Measurements from ENCODE around the gene ATP7B. TPM values are rescaled to one million over a fixed set of nuclear protein-coding genes. Genes with fewer than 3 reads are reported as not detected.

The ATP7B gene
- total and polyA plus RNA-seq, 2 donors (not counting 1 experiment from before 2014, with no cell fraction given): 1.7 to 3.3 TPM

DNA sequence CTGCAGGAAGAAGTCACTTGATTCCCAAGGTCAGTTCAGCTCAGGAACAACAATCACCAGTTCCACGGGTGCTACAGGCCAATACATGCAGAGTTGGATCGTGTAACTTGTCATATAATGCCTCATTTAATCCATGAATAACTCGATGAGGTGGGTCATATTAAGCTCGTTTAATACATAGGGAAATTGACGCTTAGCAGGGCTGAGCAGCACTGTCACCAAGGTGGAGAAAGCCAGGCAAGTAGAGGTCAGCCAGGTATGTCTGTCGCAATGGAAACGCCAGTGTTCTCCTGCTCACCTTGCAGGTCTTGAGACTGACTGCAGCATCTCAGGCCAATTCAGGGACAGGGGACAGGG, 97.1 kb downstream of the ATP7B start:
- Histone ChIP-seq H3K9ac (ENCODE audit: insufficient read depth, low read length) (no peak overlapping the region), H3K36me3 (ENCODE audit: control insufficient read depth, insufficient read depth, low read length) (no peaks in the 10 kb centered on the region), H3K9me3 (ENCODE audit: control insufficient read depth, insufficient read depth, low read depth, low read length) (no peaks in the 10 kb centered on the region), H2AFZ (ENCODE audit: low read length) (no peak overlapping the region), H3K79me2 (ENCODE audit: control insufficient read depth, insufficient read depth, low read length) (no peaks in the 10 kb centered on the region), H3K4me3 (replicated peaks in 1 of 4; ENCODE audit: control extremely low read depth in 1 of 4, insufficient read depth in 1 of 4, low read depth in 3 of 4, low read length in 4 of 4) (no peak overlapping the region), H3K27me3 (ENCODE audit: control insufficient read depth, insufficient read depth, low read length) (peaks cover 6% of the 10 kb centered on the region), H3K4me1 (ENCODE audit: control insufficient read depth, extremely low read depth, insufficient read depth, low read length) (no peaks in the 10 kb centered on the region), H3K27ac (ENCODE audit: insufficient read depth, low read length) (no peak overlapping the region), H3K4me2 (ENCODE audit: extremely low read depth, insufficient read depth, low read length) (no peak overlapping the region), H4K20me1 (ENCODE audit: control insufficient read depth, extremely low read depth, insufficient read depth, low read length) (no peaks in the 10 kb centered on the region)
- DNase-seq (ENCODE audit: low read depth in 2 of 2): no peak
- TF ChIP-seq, protein P1, sequence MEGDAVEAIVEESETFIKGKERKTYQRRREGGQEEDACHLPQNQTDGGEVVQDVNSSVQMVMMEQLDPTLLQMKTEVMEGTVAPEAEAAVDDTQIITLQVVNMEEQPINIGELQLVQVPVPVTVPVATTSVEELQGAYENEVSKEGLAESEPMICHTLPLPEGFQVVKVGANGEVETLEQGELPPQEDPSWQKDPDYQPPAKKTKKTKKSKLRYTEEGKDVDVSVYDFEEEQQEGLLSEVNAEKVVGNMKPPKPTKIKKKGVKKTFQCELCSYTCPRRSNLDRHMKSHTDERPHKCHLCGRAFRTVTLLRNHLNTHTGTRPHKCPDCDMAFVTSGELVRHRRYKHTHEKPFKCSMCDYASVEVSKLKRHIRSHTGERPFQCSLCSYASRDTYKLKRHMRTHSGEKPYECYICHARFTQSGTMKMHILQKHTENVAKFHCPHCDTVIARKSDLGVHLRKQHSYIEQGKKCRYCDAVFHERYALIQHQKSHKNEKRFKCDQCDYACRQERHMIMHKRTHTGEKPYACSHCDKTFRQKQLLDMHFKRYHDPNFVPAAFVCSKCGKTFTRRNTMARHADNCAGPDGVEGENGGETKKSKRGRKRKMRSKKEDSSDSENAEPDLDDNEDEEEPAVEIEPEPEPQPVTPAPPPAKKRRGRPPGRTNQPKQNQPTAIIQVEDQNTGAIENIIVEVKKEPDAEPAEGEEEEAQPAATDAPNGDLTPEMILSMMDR (conservative IDR thresholded peaks at IDR 0.05 in 1 of 2, IDR thresholded peaks at IDR 0.05 in 1 of 2; ENCODE audit: low read depth in 1 of 2, low read length in 2 of 2): no peak
- TF ChIP-seq EZH2 (IDR thresholded peaks at IDR 0.05; ENCODE audit: low read length, missing control alignments): no peak

DNA sequence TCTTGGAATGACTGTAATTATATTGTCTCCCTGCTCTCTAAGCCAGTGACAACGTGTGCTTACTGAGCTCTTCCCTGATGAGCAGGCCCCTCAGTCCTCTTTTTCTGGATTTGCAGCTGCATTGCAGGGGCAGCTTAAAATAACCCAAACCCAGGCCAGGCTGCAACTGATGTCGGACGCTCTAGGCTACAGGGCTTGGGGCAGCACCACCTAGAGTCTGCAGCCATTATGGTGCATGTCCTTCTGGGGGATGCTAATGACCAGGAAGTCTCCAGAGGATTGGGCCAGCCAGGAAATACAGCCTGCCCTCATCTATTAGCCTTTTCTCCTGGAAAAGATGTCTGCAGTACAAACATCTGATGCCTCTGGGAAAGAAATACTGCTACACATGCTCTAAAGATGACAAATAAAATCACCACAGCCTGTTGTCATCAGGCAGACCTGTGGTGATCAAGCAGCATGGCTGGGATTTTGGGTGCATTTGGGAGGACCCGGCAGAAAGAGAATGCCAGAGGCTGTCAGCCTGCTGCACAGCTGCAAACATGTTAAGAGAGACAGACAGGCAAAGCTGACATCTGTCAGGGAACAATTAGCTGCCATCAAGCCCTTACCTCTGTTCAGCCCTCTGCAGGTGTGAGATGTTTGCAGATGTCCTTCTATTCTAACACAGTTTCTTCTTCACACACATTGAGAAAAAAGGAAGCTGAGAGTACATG, 97.7 kb downstream of the ATP7B start:
- Histone ChIP-seq H3K27me3 (ENCODE audit: control insufficient read depth, insufficient read depth, low read length) (peaks cover 6% of the 10 kb centered on the region), H3K79me2 (ENCODE audit: control insufficient read depth, insufficient read depth, low read length) (no peaks in the 10 kb centered on the region), H3K27ac (ENCODE audit: insufficient read depth, low read length) (no peak overlapping the region), H3K9ac (ENCODE audit: insufficient read depth, low read length) (no peak overlapping the region), H3K4me2 (ENCODE audit: extremely low read depth, insufficient read depth, low read length) (no peak overlapping the region), H2AFZ (ENCODE audit: low read length) (no peak overlapping the region), H3K4me3 (replicated peaks in 1 of 4; ENCODE audit: control extremely low read depth in 1 of 4, insufficient read depth in 1 of 4, low read depth in 3 of 4, low read length in 4 of 4) (no peak overlapping the region), H3K4me1 (ENCODE audit: control insufficient read depth, extremely low read depth, insufficient read depth, low read length) (no peaks in the 10 kb centered on the region), H4K20me1 (ENCODE audit: control insufficient read depth, extremely low read depth, insufficient read depth, low read length) (no peaks in the 10 kb centered on the region), H3K36me3 (ENCODE audit: control insufficient read depth, insufficient read depth, low read length) (no peaks in the 10 kb centered on the region), H3K9me3 (ENCODE audit: control insufficient read depth, insufficient read depth, low read depth, low read length) (no peaks in the 10 kb centered on the region)
- DNase-seq (ENCODE audit: low read depth in 2 of 2): no peak
- no peak for TF ChIP-seq EZH2 (IDR thresholded peaks at IDR 0.05; ENCODE audit: low read length, missing control alignments)
- TF ChIP-seq, protein P1 (conservative IDR thresholded peaks at IDR 0.05 in 1 of 2, IDR thresholded peaks at IDR 0.05 in 1 of 2; ENCODE audit: low read depth in 1 of 2, low read length in 2 of 2): peak in 1 of 2 donors; percentile 7

DNA sequence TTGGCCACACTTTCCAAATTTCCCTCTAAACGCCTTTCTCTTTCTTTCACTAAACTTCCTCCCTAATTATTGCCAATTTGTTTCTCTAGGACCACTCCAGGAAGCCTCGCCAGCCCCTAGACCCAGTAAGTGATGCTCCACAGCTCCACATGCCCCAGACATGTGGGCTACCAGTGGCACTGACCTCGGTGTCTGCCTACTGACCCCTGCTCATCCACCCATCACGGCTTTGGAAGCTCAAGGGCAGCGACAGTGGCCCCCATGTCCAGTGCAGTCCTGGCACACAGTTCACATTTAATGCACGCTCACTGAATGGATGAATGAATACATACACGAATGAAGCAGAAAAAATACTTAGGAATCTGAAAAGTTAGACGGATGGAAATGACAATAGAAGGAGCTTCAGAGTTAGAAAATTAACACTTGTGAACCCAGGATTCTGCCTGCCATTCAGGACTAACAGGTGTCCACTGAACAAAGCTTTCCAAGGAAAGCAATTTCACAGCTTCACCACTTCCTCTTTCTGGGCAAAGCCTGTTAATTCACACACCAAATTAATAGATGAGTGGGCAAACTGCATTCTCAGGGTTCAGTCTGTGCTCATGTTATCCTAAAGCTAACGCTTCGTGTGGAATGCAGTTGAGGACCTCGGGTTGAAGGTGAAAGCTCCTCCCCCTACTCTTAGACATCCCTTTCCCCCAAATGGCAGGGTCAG, 98.6 kb downstream of the ATP7B start:
- Histone ChIP-seq H3K9me3 (ENCODE audit: control insufficient read depth, insufficient read depth, low read depth, low read length) (no peaks in the 10 kb centered on the region), H3K36me3 (ENCODE audit: control insufficient read depth, insufficient read depth, low read length) (no peaks in the 10 kb centered on the region), H2AFZ (ENCODE audit: low read length) (no peak overlapping the region), H3K27me3 (ENCODE audit: control insufficient read depth, insufficient read depth, low read length) (peaks cover 6% of the 10 kb centered on the region), H3K4me2 (ENCODE audit: extremely low read depth, insufficient read depth, low read length) (no peak overlapping the region), H3K4me1 (ENCODE audit: control insufficient read depth, extremely low read depth, insufficient read depth, low read length) (no peaks in the 10 kb centered on the region), H3K4me3 (replicated peaks in 1 of 4; ENCODE audit: control extremely low read depth in 1 of 4, insufficient read depth in 1 of 4, low read depth in 3 of 4, low read length in 4 of 4) (no peak overlapping the region), H3K79me2 (ENCODE audit: control insufficient read depth, insufficient read depth, low read length) (no peaks in the 10 kb centered on the region), H4K20me1 (ENCODE audit: control insufficient read depth, extremely low read depth, insufficient read depth, low read length) (no peaks in the 10 kb centered on the region), H3K27ac (ENCODE audit: insufficient read depth, low read length) (no peak overlapping the region), H3K9ac (ENCODE audit: insufficient read depth, low read length) (no peak overlapping the region)
- DNase-seq (ENCODE audit: low read depth in 2 of 2): no peak
- TF ChIP-seq, protein P1 (conservative IDR thresholded peaks at IDR 0.05 in 1 of 2, IDR thresholded peaks at IDR 0.05 in 1 of 2; ENCODE audit: low read depth in 1 of 2, low read length in 2 of 2): no peak
- no peak for TF ChIP-seq EZH2 (IDR thresholded peaks at IDR 0.05; ENCODE audit: low read length, missing control alignments)
